Measurements from ENCODE around the gene HDGFL3. TPM values are rescaled to one million over a fixed set of nuclear protein-coding genes. Genes with fewer than 3 reads are reported as not detected.

HDGFL3 gene
- total RNA-seq = 10 to 100 TPM; 19.0 to 42.4 (median 34.7) TPM

DNA sequence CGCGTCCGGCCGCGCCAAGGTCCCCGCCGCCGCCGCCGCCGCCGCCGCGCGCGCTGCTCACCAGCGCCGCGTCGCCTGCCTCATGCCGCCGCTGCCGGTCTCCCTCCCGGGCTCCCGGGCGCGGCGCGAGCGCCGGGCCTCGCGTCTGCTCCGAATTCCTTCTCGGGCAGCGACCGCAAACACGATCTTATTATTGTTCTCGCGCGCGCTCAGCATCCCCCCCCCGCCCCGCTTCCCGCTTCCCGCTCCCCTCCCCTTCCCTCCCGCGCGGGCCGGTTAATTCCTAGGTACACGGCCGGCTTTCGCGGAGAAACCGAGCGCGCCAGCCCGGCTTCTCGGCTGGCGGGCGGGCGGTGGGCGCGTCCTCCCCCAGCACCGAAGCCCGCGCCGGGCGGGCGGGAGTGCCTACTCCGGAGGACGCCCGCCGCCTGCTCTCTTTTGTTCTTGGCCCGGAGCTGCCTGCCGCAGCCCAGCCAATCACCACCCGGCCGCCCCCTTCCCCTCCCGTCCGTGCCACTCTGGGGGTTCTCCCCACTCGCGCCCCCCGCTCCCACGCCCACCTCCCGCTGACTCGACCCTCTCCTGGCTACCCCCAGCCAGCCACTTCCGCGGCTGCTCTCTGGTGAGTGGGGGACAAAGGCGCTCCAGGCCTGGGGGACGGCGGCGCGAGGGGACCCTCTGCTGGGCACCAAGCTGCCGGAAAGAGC lies at the start of gene HDGFL3:
Gene HDGFL3, minus strand, starts transcription at position 164 of the 707 bp plus-strand sequence. CDS start 409 bp downstream, outside the sequence.
- H3K27ac ChIP-seq = peak within 1 kb of the TSS; percentile 92 to 98
- no peaks in the 10 kb centered on the region for H3K36me3 ChIP-seq
- TF ChIP-seq POLR2AphosphoS5 (IDR thresholded peaks at IDR 0.05) (no peak), POLR2A (IDR thresholded peaks at IDR 0.05) (no peak)
- TF ChIP-seq, protein P1, sequence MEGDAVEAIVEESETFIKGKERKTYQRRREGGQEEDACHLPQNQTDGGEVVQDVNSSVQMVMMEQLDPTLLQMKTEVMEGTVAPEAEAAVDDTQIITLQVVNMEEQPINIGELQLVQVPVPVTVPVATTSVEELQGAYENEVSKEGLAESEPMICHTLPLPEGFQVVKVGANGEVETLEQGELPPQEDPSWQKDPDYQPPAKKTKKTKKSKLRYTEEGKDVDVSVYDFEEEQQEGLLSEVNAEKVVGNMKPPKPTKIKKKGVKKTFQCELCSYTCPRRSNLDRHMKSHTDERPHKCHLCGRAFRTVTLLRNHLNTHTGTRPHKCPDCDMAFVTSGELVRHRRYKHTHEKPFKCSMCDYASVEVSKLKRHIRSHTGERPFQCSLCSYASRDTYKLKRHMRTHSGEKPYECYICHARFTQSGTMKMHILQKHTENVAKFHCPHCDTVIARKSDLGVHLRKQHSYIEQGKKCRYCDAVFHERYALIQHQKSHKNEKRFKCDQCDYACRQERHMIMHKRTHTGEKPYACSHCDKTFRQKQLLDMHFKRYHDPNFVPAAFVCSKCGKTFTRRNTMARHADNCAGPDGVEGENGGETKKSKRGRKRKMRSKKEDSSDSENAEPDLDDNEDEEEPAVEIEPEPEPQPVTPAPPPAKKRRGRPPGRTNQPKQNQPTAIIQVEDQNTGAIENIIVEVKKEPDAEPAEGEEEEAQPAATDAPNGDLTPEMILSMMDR (IDR thresholded peaks at IDR 0.05) = no peak
- H3K9me3 ChIP-seq = no peaks in the 10 kb centered on the region
- DNase-seq (ENCODE audit: low spot score in 2 of 2) = peak; percentile 42 to 72
- intact Hi-C loops (cut with DNase I; ENCODE audit: low total_unique reads) = no loop called here
- H3K27me3 ChIP-seq = no peaks in the 10 kb centered on the region
- H3K4me1 ChIP-seq = peaks cover 0 to 5% of the 10 kb centered on the region in 2 donors
- H3K4me3 ChIP-seq = peak within 1 kb of the TSS; percentile 62 to 98 (median 88)

DNA sequence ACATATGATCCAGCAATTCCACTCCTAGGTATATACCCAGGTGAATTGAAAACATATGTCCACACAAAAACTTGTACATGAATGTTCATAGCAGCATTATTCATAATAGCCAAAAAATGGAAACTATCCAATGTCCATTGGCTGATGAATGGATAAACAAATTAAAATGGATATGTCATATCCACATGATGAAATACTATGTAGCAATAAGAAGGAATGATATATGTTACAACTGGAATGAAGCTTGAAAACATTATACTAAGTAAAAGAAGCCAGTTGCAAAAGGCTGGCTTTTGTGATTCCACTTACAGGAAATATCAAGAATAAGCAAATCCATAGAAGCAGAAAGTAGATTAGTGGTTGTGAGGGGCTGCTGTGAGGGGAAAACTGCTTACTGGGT lies 43.2 kb upstream of the HDGFL3 start:
- no peak overlapping the region for H3K27ac ChIP-seq
- no peak overlapping the region for H3K4me3 ChIP-seq
- DNase-seq (ENCODE audit: low spot score in 2 of 2) = no peak
- no peak for TF ChIP-seq POLR2AphosphoS5 (IDR thresholded peaks at IDR 0.05)
- TF ChIP-seq POLR2A (IDR thresholded peaks at IDR 0.05) = no peak
- TF ChIP-seq, protein P1 (IDR thresholded peaks at IDR 0.05) = no peak
- no peaks in the 10 kb centered on the region for H3K9me3 ChIP-seq
- H3K27me3 ChIP-seq = peaks cover 0 to 9% of the 10 kb centered on the region in 2 donors
- no peaks in the 10 kb centered on the region for H3K4me1 ChIP-seq
- no peaks in the 10 kb centered on the region for H3K36me3 ChIP-seq
- intact Hi-C loops (cut with DNase I; ENCODE audit: low total_unique reads) = loop anchor here (5.0 kb wide), 2 partner anchors 122 to 652 kb away; no protein-coding TSS in a partner anchor

DNA sequence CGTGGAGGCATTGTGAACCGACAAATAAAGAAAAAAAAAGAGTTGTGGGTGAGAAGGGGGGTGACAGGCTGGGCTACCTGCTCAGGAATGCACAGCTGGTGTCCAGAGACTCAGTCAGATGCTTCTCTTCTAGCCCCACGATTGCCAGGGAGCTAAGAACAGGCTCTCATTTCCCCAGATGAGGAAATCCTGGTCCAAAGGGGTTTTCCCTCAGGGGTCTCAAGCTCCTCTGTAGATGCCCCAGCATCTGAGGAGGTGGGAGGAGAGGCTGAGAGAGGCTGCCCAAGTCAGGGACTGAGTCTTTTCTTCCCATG lies 41.4 kb upstream of the HDGFL3 start:
- no peaks in the 10 kb centered on the region for H3K4me1 ChIP-seq
- no peak for TF ChIP-seq POLR2A (IDR thresholded peaks at IDR 0.05)
- no peak for TF ChIP-seq POLR2AphosphoS5 (IDR thresholded peaks at IDR 0.05)
- TF ChIP-seq, protein P1 (IDR thresholded peaks at IDR 0.05) = no peak
- peaks cover 0 to 9% of the 10 kb centered on the region in 2 donors for H3K27me3 ChIP-seq
- no peaks in the 10 kb centered on the region for H3K36me3 ChIP-seq
- no peaks in the 10 kb centered on the region for H3K9me3 ChIP-seq
- DNase-seq (ENCODE audit: low spot score in 2 of 2) = no peak
- intact Hi-C loops (cut with DNase I; ENCODE audit: low total_unique reads) = no loop called here
- H3K4me3 ChIP-seq = no peak overlapping the region
- no peak overlapping the region for H3K27ac ChIP-seq

DNA sequence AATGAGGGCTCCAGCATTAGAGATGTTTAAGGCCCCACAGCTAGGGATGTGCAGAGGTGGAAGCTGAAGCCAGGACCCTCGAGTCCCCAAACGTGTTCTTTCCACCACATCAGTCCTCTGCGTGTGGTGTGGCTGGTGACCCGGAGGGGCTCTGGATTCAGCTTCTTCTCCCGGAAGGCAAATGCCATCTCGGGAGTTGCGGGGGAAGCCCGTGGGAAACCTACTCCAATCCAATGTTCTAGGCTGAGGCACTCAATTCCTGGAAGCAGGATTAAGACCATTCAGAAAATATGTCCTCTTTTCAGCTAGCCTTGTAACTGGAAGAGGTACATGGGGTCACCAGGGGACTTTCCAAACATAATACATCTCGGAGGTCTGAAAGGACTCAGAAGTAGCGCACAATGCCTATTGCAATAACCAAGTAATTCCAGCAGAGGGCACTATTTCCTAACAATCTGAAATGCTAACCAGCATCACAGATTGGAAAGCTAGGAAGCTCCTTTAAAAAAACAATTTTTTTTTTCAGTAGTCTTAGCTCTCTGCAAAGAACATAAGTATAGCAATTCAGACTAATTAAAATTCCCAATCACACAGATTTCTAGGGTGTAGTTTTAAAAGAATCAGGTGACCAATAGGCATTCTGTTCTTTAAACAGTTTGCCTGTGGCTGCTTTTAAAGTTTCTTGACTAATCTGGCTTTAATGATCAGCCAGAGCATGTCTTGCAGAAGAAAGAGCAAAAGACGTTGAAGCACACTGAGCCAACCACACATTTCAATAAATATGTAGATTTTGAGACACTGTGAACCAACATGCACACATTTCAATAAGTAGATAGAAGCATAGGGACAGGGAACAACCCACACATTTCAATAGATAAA lies 40.8 kb upstream of the HDGFL3 start:
- Histone ChIP-seq H3K4me1 (no peaks in the 10 kb centered on the region), H3K27me3 (peaks cover 0 to 9% of the 10 kb centered on the region in 2 donors), H3K36me3 (no peaks in the 10 kb centered on the region), H3K27ac (no peak overlapping the region), H3K4me3 (no peak overlapping the region), H3K9me3 (no peaks in the 10 kb centered on the region)
- TF ChIP-seq POLR2A (IDR thresholded peaks at IDR 0.05) = no peak
- TF ChIP-seq, protein P1 (IDR thresholded peaks at IDR 0.05) = peak; percentile 81 to 86 (median 85)
- no peak for DNase-seq (ENCODE audit: low spot score in 2 of 2)
- intact Hi-C loops (cut with DNase I; ENCODE audit: low total_unique reads) = no loop called here

DNA sequence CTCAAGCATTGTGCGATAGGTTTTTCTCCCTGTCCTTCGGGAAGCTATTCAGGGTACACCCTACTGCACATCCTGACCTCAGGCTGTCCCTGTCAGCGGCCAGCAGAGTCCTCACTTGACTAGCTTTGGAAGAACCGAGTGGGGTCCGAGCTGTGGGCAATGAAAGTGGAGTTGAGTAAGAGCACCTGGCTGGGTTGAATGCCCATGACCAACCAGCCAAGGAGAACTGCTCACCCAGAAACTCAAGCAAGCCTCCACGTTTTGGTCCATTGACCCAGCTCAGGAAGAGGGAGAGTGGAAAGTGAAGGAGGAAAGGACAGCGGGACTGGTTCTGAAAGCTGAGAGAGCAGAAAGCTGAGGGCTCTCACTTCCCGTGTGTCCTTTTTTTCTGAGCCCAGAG lies 36.0 kb upstream of the HDGFL3 start:
- peaks cover 0 to 20% of the 10 kb centered on the region in 2 donors for H3K9me3 ChIP-seq
- H3K4me3 ChIP-seq = no peak overlapping the region
- H3K36me3 ChIP-seq = no peaks in the 10 kb centered on the region
- intact Hi-C loops (cut with DNase I; ENCODE audit: low total_unique reads) = no loop called here
- H3K27me3 ChIP-seq = peaks cover 0 to 9% of the 10 kb centered on the region in 2 donors
- H3K27ac ChIP-seq = no peak overlapping the region
- no peak for DNase-seq (ENCODE audit: low spot score in 2 of 2)
- no peaks in the 10 kb centered on the region for H3K4me1 ChIP-seq
- TF ChIP-seq POLR2A (IDR thresholded peaks at IDR 0.05) = no peak
- TF ChIP-seq, protein P1 (IDR thresholded peaks at IDR 0.05) = no peak
- no peak for TF ChIP-seq POLR2AphosphoS5 (IDR thresholded peaks at IDR 0.05)

Measured in breast epithelium (tissue), 4 donors.